ENCODE data around the gene SPNS2.

Gene SPNS2

GRCh38 chr17:4480929-4481898 is 17.5 kb upstream of the SPNS2 start:
- DNase-seq (ENCODE audit: low spot score): no peak

DNA sequence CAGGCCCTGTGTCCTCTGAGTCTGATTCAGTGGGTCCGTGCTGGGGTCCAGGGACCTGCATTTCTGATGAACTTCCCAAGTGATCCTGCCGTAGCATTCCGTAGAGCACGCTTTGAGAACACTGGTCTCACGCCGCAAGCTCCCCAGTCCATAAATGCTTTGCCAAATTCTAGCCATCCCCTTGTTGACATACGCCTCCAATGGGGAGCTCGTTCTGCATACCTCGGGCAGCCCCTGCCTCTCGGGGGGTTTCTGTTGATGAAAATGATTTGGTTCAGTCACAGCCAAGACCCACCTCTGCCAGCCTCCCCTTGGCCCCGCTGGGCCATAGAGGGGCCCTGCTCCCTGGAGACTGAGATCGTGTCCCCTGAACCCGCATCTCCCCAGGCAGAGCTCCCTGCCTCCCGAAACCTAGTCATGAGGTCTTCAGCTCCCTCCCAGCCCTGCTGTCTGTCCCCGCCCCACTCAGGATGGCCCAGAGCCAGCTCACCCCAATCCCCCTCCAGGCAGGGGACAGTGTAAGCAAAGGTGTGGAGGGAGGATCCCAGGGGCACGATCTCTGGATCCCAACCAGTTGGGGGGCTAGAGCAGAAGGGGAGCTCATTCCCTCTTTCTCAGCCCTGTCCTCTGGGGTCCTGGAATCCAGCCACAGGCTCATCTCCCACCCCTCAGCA is 16.2 kb upstream of the SPNS2 start:
- no peak for DNase-seq (ENCODE audit: low spot score)

DNA sequence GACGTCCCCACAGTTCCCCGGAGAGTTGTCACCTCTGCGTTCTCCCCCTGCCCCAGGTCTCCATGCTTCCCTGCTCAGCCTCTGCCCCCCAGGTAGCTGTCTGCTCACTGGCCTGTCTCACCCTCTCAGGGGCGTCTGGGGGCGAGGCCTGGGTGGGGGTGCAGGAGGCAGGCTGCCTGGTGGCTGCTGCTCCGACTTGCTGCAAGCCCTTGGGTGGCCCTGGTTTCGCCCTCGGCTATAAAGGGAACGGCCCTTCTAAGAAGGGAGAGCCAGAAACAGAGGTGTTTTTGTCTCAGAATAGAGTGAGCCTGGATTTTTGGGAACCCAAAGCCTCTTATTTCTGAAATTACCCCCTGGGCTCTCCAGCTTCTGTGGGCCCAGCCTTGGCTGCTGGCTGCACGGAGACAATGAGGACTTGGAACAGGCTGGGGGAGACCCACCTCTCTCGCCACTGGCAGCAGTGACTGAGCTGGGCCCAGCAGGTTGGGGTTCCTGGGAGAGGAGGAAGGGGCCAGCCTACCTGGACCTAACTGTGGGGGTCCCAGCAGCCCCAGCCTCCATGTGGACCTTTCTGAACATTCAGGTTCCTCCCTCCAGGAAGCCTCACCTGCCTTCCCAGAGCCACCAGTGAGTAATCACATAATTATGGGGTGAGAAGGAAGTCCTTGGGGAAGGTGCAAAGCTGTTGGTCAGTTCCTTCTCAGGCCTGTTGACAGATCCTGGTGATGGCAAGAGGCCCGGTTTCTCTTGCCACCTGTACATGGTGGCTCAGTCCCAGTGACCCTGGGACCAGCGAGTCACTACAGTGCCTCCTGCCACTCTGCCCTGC is 15.5 kb upstream of the SPNS2 start:
- no peak for DNase-seq (ENCODE audit: low spot score)

GRCh38 chr17:4485676-4486646 is 12.7 kb upstream of the SPNS2 start:
- no peak for DNase-seq (ENCODE audit: low spot score)

DNA sequence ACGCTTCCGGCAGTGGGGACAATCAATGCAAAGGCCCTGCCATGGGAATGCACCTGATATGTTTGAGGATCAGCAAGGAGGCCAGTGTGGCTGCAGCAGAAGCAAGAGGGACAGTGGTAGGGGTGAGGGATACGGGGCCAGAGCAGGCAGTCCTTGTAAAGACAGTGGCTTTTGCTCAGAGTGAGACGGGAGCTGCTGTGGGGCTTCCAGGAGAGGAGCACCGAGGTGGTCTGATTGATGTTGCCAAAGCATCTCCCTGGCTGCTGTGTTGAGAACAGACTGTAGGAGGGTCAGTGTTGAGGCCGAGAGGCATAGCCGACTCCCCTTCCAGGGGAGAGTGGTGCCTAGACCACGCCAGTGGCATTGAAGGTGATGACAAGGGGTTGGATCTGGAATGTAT is 11.4 kb upstream of the SPNS2 start:
- no peak for DNase-seq (ENCODE audit: low spot score)

GRCh38 chr17:4487820-4488716 is 10.6 kb upstream of the SPNS2 start:
- DNase-seq (ENCODE audit: low spot score): no peak

DNA sequence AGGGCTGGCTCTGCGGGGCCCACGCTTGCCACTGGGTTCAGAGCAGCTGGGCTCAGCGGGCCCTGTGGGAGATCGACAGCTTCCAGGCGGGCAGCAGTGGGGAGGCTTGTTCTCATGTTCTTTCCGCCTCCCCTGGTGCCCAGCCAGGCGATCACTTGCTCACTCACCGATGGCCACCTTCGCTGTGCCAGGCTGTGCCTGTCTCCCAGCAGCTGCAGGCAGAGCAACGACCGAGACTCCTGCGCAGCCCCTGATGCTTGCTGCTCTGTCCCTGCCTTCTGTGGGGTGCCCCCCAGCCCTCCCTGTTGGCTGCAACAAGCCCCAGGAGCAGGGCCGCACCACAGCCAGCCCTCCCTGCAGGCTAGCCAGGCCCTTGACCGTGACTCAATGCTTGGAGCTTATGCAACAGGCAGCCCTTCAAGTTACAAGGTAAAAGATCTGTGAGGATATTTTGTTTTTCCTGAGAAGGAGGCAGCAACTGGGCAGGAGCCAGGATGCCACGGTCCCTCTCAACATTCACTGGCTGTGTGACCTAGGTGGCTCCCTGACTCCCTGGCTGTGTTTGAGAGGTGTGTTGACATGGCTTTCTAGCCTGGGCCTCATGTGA is 9.6 kb upstream of the SPNS2 start:
- DNase-seq (ENCODE audit: low spot score): no peak

DNA sequence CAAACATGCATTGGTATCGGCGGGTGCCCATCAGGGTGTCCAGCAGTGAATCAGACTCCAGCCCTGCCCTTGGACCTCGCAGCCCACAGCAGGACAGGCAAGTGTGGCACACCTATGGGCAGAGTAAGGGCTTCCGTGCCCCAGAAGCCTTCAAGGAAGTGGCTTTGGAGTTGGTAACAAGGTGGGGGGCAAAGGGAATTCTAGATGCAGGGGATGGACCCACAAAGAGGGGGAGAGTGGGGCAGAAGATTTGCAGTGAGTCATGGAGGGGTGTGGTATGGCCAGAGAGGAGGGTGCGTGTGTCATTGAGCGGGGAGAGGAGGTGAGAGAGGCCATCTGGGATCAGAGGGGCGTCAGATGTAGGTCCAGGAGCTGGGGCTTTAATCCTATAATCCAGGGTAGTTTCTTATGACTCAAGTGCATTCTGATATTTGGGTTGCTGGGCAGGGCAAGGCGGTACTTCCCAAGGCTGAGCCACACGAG is 8.5 kb upstream of the SPNS2 start:
- no peak for DNase-seq (ENCODE audit: low spot score)

- no peak for DNase-seq (ENCODE audit: low spot score)
Measured at GRCh38 chr17:4490637-4491061, 8.0 kb upstream of the SPNS2 start.

DNA sequence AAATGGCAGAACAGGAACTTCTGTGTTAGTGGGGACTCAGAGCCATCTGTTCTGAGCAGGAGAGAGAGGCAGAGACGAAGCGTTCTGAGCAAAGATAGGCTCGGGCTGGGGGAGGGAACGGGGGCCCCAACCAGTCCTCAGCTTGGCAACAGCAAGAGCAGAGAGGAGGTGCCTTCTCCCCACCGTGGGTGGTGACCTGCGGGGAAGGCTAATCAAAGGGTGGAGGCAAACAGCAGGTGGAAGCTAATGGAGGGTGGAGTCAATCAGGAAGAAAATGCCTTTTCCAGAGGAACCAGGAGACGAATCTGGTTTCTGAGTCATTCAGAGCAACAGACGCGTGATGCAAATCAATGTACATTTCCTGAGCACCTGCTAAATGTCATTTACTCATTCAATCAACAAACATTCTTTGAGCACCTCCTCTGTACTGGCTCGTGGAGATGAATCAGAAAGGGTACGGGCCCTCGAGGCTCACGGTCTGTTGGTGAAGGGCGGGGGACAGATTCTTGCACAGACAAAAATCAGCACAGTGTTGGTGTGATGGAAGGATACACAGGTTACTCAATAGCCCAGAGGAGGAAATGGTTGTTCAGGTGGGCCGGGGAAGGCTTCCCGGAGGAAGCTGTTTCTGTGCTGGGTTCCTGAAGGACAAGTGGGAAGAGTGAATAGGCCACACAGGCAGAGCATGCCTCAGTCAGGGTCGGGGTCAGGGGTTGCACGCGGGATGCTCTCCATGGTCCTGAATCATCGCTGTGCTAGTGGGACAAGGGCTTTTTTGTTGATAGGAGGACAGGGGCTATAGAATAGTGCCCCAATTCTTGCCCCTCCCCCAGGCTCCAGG is 5.7 kb upstream of the SPNS2 start:
- DNase-seq (ENCODE audit: low spot score): no peak

DNA sequence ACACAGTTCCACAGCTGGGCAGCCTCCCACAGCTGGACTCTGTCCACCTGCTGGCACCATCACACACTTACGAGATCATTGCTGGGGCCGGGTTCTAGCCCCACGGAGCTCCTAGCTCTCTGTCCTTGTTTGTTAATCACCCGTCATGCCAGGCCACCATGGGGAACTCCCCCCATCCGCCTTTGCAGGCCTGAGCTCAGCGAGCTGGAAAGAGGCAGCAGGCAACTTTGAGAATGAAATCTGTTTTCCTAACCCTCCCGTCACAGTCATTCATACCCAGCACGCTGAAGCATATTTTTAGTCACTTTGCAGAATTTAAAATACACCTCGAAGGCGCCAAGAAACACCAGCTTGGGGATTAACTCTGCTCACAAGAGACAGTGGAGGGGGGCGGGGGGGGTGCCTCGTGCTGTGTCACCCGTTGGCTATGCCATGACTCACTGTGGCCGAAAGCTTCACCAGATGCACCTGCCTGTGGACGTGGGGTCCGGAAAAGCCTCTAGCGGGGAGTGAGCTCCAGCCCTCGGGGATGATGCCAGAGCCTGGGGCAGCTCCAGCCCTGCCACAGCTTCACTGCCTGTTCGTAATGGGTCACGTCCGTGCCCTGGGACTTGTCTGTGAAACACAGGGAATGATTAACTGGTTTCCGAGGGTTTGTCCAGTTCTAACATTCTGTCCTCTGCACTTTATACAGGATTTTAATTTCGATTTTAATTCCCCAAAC is 1.4 kb upstream of the SPNS2 start:
- no peak for DNase-seq (ENCODE audit: low spot score)

DNA sequence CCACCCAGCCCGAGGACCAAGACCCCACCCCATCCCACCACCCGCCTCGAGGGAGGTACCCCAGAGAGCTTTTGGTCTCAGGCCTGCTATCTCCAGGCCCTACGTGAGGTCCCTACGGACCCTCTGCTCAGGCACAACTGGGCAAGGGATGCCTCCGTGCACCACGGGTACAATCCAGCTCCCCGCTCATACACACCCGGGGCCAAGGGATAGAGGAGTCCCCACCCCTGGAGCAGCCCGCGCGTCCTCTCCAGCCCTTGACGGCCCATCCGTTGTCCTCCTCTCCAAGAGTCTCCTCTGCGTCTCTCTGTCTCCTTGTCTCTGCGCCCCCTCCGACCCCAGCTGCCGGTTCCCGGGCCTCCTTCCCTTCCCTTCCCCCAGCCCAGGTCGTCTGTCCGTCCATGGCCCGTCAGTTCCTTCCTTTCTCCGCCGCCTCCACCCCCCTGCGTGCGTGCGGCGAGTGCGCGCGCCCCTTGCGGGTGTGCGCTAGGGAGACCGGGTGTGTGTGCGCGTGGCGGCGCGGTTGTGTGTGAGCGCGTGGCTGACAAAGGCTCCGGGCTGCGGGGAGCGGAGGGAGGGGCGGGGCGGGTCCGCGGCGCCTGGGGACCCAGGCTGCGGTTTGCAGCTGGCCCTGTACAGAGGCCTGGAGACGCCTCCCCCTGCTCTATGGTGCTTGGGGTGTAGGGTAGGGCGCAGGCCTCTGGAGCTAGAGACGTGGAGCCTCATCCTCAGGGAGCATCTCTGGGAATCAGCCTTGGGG is 930 bp downstream of the SPNS2 start:
- no peak for DNase-seq (ENCODE audit: low spot score)

- DNase-seq (ENCODE audit: low spot score): no peak
Measured at GRCh38 chr17:4500191-4500571, 1.5 kb downstream of the SPNS2 start.

- no peak for DNase-seq (ENCODE audit: low spot score)
Measured at GRCh38 chr17:4501295-4501949, 2.7 kb downstream of the SPNS2 start.

DNA sequence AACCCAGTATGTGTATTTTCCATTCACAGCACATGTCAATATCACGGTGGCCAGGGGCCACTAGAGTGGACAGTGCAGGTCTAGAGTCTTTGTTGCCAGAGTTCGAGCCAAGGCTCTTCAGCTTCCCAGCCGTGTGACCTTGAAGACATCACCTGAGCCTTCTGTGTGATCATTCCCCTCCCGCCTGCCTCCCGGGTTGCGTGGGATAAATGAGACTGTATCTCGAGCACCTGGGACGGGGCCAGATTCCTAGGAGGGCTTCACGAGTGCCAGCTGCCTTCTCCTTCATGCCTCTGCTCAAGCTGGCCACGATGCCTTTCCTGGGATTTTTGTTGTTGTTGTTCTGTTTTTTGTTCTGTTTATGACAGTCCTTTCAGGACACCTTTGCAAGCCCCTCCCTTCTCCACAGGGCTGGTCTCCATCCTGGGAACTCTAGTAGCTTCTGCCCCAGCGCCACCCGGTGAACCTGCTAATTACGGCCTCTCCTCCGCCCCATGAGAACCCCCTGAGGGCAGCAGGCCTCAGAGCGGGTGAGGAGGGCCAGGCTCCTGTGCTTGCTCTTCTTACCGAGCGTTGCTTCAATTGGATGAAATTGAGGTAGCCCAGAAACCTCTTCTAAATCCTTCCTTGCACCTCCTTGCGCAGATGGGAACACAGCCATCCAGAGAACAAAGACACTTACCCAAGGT is 3.9 kb downstream of the SPNS2 start:
- no peak for DNase-seq (ENCODE audit: low spot score)

Measured in SK-N-DZ (cell line).